ENCODE data around the gene ETV4.
"Not testable (repeated sequence)": the region's sequence is repeated elsewhere in the genome, so short reads cannot be mapped to it uniquely, and the experiment has no call there.

ETV4 gene

GRCh38 chr17:43509440-43509839, 36.7 kb downstream of the ETV4 start:
- DNase-seq: not testable (repeated sequence)

DNA sequence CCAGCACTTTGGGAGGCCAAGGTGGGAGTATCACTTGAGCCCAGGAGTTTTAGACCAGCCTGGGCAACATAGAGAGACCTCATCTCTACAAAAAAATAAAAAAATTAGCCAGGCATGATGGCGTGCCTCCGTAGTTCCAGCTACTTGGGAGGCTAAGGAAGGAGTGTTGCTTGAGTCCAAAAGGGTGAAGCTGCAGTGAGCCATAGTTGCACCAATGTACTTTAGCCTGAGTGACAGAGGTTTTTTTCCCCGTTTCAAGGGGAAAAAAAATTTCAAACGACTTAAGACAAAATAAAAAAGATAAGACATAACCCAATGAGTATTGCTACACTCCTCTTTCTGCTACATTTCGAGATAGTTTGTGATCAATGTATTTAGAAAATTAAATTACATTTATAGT, 55.5 kb downstream of the ETV4 start:
- no peak for DNase-seq

DNA sequence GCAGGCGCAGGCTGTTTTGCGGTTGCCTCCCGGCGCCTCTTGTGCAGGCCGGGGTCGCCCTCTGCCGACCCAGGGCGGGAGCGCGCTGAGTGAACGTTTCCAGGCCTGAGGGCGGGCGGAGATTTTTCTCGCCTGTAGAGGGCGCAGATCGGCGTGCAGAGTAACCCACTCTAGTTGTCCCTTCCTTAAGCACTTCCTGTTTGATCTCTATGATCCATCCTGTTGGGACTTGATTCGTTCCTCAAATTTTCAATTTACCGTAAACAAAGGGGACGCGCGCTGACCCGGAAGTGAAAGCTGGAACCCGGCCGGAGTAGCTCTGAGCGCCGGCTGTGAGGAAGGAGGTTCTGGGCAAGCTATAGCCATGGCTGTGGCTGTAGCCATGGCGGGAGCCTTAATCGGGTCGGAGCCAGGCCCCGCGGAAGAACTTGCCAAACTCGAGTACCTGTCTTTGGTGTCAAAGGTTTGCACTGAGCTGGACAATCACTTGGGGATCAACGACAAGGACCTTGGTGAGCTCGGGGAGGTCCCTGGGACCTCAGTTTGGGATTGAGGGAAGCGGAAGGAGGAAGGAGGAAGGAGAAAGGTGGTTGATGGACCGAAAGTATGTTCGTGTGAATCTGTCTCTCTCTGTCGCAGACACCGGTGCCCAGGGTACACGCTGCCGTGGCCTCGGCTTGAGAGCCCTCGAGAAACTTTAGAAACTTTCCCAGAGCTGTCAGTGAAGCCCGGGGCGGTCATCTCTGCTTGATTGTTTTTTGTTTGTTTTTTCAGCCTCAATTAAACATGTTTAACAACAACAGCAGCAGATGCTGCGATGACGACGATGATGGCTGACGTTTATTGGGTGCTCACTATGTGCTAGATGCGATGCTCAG, 62.2 kb downstream of the ETV4 start, which contains the start of gene DHX8:
Gene DHX8, plus strand, starts transcription at position 302 of the 878 bp plus-strand sequence. Its CDS starts 63 bp downstream, at position 365.
- peak; percentile 99 for DNase-seq

- peak; percentile 48 for DNase-seq
These were observed 63.8 kb downstream of the ETV4 start for GRCh38 chr17:43482103-43483012.

- peak; percentile 83 for DNase-seq
These were observed 66.2 kb downstream of the ETV4 start for GRCh38 chr17:43479948-43480347.

All from NCI-H69 (cell line).